ENCODE measurements around the gene USP47.
"Not testable (repeated sequence)": the region's sequence is repeated elsewhere in the genome, so short reads cannot be mapped to it uniquely, and the experiment has no call there.

DNA sequence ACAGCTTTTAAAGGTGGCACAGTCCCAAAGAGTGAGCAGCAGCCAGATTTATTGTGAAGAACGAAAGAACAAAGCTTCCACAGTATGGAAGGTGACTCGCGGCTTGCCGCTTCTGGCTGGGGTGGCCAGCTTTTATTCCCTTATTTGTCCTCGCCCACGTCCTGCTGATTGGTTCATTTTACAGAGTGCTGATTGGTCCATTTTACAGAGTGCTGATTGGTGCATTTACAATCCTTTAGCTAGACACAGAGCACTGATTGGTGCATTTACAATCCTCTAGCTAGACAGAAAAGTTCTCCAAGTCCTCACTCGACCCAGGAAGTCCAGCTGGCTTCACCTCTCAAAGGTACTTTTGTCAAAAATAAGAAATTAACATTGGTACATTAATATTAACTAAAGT, 10.4 kb upstream of the USP47 start:
- TF ChIP-seq, protein P1, sequence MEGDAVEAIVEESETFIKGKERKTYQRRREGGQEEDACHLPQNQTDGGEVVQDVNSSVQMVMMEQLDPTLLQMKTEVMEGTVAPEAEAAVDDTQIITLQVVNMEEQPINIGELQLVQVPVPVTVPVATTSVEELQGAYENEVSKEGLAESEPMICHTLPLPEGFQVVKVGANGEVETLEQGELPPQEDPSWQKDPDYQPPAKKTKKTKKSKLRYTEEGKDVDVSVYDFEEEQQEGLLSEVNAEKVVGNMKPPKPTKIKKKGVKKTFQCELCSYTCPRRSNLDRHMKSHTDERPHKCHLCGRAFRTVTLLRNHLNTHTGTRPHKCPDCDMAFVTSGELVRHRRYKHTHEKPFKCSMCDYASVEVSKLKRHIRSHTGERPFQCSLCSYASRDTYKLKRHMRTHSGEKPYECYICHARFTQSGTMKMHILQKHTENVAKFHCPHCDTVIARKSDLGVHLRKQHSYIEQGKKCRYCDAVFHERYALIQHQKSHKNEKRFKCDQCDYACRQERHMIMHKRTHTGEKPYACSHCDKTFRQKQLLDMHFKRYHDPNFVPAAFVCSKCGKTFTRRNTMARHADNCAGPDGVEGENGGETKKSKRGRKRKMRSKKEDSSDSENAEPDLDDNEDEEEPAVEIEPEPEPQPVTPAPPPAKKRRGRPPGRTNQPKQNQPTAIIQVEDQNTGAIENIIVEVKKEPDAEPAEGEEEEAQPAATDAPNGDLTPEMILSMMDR (IDR thresholded peaks at IDR 0.05): not testable (repeated sequence)
- not testable (repeated sequence) for TF ChIP-seq POLR2A (IDR thresholded peaks at IDR 0.05)

All from thyroid gland (tissue), 4 donors.